IPS-18a (cell line): Measurements from ENCODE around the gene VPS13D.

ENCODE experiments used
- H3K27ac ChIP-seq: one replicate; pipeline ENCODE4 v1.5.1; 2013; ENCODE audit warnings: low read length
- H3K27me3 ChIP-seq: one replicate; pipeline ENCODE4 v1.6.1; 2013; ENCODE audit warnings: mild to moderate bottlenecking, low read length; ENCODE audit not compliant: control insufficient read depth, insufficient read depth
- H3K36me3 ChIP-seq: one replicate; pipeline ENCODE4 v1.6.1; 2013; ENCODE audit warnings: low read depth, low read length; ENCODE audit not compliant: control insufficient read depth
- H3K4me1 ChIP-seq: one replicate; pipeline ENCODE4 v1.6.1; 2013; ENCODE audit warnings: low read depth, low read length; ENCODE audit not compliant: control insufficient read depth
- H3K4me3 ChIP-seq: one replicate; pipeline ENCODE4 v1.5.1; 2013; ENCODE audit warnings: low read length
- H3K9ac ChIP-seq: one replicate; pipeline ENCODE4 v1.6.1; 2013; ENCODE audit warnings: mild to moderate bottlenecking, low read length, moderate library complexity
- H3K9me3 ChIP-seq: one replicate; pipeline ENCODE4 v1.6.1; 2013; ENCODE audit warnings: low read depth, low read length; ENCODE audit not compliant: control insufficient read depth

Gene VPS13D

DNA sequence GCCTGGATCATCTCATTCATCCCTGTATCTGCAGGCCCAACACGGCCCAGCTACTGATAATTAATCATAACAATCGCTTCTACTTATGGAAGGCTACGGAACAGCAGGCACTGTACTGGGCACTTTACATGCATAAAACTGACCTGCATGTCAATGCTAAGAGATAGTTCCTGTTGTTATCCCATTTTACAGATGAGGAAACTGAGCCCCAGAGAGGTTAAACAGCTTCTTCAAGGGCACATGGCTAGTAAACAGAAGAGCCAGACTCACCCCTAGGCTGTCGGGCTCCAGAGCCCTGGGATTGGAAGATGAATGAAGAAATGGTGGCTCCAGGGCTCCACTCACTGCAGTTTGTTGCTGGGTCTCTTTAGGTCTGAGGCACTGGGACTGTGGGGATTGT, 27.3 kb upstream of the VPS13D start:
- Histone ChIP-seq H3K4me3 (no peak overlapping the region), H3K36me3 (no peaks in the 10 kb centered on the region), H3K9ac (no peak overlapping the region), H3K9me3 (no peaks in the 10 kb centered on the region), H3K4me1 (peaks cover 11% of the 10 kb centered on the region), H3K27me3 (no peaks in the 10 kb centered on the region), H3K27ac (no peak overlapping the region)

DNA sequence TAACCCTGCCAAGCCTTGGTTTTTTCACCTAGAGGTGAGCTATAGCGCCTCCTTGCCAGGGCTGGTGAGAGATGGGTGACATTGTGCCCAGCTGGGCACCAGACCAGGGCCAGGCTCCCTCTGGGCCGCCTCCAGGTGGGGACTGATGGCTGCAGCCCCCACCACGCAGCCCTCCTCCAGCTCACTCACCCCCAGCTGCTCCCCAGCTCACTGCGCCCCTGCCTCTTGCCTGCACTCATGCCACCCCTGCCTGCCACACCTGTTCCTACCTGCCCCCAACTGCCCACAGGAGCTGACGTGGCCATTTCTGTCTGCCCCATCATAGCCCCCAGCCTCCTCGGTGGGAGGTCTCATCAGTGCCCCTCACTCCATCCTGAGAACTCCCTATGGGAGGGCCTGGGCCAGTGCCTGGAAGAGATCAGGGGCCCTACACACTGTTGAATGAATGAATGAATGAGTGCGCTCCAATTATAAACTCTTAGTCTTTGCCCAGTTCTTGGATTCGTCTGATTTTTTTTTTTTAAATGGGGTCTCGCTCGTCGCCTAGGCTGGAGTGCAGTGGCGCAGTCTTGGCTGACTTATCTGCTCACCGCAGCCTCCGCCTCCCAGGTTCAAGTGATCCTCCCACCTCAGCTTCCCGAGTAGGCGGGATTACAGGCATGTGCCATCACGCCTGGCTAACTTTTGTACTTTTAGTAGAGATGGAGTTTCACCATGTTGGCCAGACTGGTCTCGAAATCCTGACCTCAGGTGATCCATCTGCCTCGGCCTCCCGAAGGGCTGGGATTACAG, 26.4 kb upstream of the VPS13D start:
- no peak overlapping the region for H3K9ac ChIP-seq
- H3K4me1 ChIP-seq = peaks cover 11% of the 10 kb centered on the region
- H3K4me3 ChIP-seq = no peak overlapping the region
- no peak overlapping the region for H3K27ac ChIP-seq
- H3K9me3 ChIP-seq = no peaks in the 10 kb centered on the region
- H3K27me3 ChIP-seq = no peaks in the 10 kb centered on the region
- no peaks in the 10 kb centered on the region for H3K36me3 ChIP-seq

DNA sequence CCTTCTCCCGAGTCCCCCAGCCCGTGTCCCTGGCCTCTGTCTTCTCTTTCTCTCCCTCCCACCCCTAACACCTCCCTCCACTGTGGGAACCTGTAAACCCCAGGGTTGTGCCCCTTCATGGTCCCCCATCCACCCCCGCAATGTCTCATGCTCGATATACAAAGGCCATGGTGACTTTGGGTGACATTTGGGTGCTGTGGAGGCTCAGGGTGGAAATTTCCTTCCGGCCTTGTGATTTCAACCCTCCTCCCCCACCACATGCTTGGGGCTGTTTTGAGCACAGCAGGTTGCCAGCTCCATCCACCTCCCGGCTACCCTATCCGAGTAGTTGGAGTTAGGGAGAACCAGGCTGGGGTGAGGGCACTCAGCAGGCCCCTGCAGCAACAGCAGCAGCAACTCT, 25.7 kb upstream of the VPS13D start:
- no peaks in the 10 kb centered on the region for H3K36me3 ChIP-seq
- H3K27me3 ChIP-seq = no peaks in the 10 kb centered on the region
- no peak overlapping the region for H3K4me3 ChIP-seq
- H3K9me3 ChIP-seq = no peaks in the 10 kb centered on the region
- no peak overlapping the region for H3K27ac ChIP-seq
- H3K4me1 ChIP-seq = peaks cover 8% of the 10 kb centered on the region
- no peak overlapping the region for H3K9ac ChIP-seq

DNA sequence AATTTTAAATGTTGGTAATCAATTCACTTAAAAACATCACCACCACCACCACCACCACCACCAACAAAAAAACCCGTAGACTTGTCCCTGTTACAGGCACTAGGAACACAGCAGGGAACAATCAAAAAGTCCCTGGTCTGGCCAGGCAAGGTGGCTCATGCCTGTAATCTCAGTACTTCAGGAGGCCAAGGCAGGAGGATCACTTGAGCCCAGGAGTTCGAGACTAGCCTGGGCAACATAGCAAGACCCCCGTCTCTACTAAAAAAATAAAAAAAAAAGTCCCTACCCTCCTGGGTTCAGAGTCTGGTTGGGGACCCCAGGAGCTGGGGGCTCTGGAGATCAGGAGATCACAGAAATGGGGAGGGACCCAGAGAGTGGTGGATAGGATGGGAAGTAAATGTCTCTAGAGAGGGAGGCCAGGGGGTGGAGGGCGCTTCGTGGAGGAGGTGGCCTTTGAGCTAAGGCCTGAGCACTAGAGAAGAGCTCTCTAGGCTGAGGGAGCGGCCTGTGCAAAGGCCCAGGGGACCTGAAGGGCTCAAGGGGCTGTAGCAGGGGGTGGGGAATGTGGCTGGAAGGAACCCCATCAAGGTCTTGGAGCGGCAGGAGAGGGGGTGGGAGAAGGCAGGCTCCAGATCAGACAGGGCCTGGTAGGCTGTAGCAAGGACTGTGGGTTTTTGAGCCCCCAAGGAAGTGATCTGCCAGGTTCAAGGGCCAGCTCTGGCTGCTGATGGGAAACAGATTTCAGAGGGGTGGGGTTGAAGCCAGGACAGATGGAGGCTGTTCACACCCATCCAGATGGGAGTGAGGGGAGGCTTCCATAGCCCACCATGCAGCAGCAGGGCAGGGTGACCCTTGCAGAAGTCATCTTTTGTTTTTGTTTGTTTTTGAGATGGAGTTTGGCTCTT, 24.8 kb upstream of the VPS13D start:
- peaks cover 6% of the 10 kb centered on the region for H3K4me1 ChIP-seq
- H3K9me3 ChIP-seq = no peaks in the 10 kb centered on the region
- no peaks in the 10 kb centered on the region for H3K27me3 ChIP-seq
- no peak overlapping the region for H3K27ac ChIP-seq
- no peaks in the 10 kb centered on the region for H3K36me3 ChIP-seq
- no peak overlapping the region for H3K4me3 ChIP-seq
- H3K9ac ChIP-seq = no peak overlapping the region

DNA sequence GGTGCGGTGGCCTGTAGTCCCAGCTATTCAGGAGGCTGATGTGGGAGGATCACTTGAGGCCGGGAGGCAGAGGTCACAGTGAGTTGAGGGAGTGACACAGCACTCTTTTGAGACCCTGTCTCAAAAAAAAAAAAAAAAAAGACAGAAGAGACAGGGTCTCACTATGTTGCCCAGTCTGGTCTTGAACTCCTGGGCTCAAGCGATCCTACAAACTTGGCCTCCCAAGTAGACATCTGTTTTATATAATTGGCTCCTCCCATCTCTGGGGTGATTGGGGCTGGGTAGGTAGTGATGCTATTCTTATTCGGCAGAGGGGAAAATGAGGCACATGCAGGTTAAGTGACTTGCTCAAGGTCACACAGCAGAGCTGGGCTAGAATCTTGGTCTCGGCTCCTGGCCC, 23.6 kb upstream of the VPS13D start:
- Histone ChIP-seq H3K27ac (no peak overlapping the region), H3K4me3 (no peak overlapping the region), H3K36me3 (no peaks in the 10 kb centered on the region), H3K9ac (no peak overlapping the region), H3K9me3 (no peaks in the 10 kb centered on the region), H3K27me3 (no peaks in the 10 kb centered on the region), H3K4me1 (peaks cover 6% of the 10 kb centered on the region)

DNA sequence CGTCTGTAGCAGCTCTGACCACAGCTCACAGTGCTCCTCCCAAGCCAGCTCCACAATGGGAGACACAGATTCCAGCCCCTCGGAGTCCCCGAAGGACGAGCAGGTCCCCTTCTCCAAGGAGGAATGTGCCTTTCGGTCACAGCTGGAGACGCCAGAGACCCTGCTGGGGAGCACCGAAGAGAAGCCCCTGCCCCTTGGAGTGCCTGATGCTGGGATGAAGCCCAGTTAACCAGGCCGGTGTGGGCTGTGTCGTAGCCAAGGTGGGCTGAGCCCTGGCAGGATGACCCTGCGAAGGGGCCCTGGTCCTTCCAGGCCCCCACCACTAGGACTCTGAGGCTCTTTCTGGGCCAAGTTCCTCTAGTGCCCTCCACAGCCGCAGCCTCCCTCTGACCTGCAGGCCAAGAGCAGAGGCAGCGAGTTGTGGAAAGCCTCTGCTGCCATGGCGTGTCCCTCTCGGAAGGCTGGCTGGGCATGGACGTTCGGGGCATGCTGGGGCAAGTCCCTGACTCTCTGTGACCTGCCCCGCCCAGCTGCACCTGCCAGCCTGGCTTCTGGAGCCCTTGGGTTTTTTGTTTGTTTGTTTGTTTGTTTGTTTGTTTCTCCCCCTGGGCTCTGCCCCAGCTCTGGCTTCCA, 22.9 kb upstream of the VPS13D start:
- Histone ChIP-seq H3K36me3 (no peaks in the 10 kb centered on the region), H3K4me3 (no peak overlapping the region), H3K27ac (no peak overlapping the region), H3K9ac (no peak overlapping the region), H3K4me1 (peaks cover 6% of the 10 kb centered on the region), H3K9me3 (no peaks in the 10 kb centered on the region), H3K27me3 (no peaks in the 10 kb centered on the region)

DNA sequence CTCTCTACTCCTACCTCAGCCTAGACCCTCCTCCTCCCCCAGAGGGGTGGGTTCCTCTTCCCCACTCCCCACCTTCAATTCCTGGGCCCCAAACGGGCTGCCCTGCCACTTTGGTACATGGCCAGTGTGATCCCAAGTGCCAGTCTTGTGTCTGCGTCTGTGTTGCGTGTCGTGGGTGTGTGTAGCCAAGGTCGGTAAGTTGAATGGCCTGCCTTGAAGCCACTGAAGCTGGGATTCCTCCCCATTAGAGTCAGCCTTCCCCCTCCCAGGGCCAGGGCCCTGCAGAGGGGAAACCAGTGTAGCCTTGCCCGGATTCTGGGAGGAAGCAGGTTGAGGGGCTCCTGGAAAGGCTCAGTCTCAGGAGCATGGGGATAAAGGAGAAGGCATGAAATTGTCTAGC, 21.6 kb upstream of the VPS13D start:
- Histone ChIP-seq H3K27ac (no peak overlapping the region), H3K4me1 (peaks cover 6% of the 10 kb centered on the region), H3K9ac (no peak overlapping the region), H3K9me3 (no peaks in the 10 kb centered on the region), H3K27me3 (no peaks in the 10 kb centered on the region), H3K4me3 (no peak overlapping the region), H3K36me3 (no peaks in the 10 kb centered on the region)

DNA sequence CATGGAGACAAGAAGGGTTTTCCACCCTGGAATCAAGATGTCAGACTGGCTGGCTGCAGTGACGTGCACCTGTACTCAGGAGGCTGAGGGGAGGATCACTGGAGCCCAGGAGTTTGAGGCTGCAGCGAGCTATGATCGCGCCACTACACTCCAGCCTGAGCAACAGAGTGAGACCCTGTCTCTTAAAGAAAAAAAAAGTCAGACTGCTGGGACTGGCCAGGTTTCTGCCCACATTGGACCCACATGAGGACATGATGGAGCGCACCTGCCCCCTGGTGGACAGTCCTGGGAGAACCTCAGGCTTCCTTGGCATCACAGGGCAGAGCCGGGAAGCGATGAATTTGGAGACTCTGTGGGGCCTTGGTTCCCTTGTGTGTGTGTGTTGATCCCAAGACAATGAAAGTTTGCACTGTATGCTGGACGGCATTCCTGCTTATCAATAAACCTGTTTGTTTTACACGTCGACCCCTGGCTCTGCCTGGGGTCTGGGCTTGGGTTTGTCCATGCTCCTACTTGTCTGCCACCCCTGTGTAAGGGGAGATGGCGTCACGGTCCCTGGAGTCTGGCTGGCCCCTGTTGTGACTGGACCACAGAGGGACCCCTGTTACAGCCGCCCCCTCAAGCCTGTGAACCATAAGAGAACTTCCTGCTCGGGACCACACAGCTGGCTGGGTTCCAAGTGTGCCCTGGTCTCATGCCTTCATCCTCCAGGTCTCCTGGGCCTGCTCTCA, 20.9 kb upstream of the VPS13D start:
- Histone ChIP-seq H3K4me1 (peaks cover 6% of the 10 kb centered on the region), H3K9ac (no peak overlapping the region), H3K4me3 (no peak overlapping the region), H3K27me3 (no peaks in the 10 kb centered on the region), H3K9me3 (no peaks in the 10 kb centered on the region), H3K36me3 (no peaks in the 10 kb centered on the region), H3K27ac (no peak overlapping the region)

DNA sequence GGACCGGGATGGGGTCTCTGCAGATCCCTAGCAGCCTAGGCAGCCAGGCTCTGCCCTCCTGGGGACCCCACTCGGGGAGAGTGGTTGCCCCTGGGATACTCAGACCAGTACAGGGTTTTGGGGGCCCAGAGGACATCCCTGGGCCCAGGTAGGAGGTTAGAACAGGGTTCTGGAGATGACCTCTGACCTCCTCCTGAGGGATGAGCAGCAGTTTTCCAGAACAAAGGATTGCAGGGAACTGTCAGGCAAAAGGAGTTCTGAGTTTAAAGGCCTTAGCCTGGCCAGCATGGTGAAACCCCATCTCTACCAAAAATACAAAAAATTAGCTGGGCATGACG, 20.4 kb upstream of the VPS13D start:
- no peak overlapping the region for H3K27ac ChIP-seq
- H3K4me1 ChIP-seq = peaks cover under 1% of the 10 kb centered on the region
- no peak overlapping the region for H3K4me3 ChIP-seq
- no peaks in the 10 kb centered on the region for H3K9me3 ChIP-seq
- H3K36me3 ChIP-seq = no peaks in the 10 kb centered on the region
- no peak overlapping the region for H3K9ac ChIP-seq
- H3K27me3 ChIP-seq = no peaks in the 10 kb centered on the region

DNA sequence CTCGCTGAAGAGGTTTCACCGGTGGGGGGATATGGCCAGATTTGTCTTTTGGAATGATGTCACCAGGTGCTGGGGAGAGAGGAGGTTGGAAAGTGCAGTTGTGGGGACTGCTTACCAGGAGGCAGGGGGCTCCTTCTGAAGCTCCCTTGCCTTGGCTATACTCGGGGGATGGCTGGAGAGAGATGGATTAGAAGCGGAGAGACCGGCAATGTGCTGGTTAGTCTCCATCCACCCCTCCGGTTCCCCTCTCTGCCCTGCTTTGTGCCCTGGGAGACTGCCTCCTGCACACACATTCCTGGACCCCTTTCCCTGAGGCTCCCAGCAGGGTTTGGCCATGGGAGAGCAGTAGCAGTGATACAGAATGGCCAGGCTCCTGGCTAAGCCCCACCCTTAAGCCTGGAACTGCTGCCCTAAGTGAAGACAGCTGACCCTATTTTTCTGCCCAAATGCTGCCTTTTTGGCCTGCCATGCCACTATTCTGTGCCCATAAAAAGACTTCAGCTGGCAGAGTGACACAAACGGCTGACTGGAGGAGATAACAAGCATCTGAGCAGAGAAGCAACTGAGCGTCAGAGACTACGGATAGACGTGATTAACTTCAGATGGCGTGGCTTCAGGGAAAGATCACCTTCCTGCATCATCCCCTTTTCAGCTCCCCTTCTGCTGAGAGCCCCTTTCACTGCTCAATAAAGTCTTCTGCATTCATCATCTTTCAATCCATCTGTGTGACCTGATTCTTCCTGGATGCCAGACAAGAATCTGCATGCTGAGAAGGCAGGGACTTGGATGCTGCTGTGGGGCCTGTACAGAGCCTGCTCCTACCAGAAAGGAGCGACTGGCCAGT, 14.5 kb upstream of the VPS13D start:
- Histone ChIP-seq H3K4me1 (no peaks in the 10 kb centered on the region), H3K9me3 (no peaks in the 10 kb centered on the region), H3K27ac (no peak overlapping the region), H3K4me3 (no peak overlapping the region), H3K27me3 (no peaks in the 10 kb centered on the region), H3K9ac (no peak overlapping the region), H3K36me3 (no peaks in the 10 kb centered on the region)
